Measurements from ENCODE around the gene C8A. TPM values are rescaled to one million over a fixed set of nuclear protein-coding genes. Genes with fewer than 3 reads are reported as not detected.

The C8A gene
- total RNA-seq, 1 experiment from 2014 or later: not detected

DNA sequence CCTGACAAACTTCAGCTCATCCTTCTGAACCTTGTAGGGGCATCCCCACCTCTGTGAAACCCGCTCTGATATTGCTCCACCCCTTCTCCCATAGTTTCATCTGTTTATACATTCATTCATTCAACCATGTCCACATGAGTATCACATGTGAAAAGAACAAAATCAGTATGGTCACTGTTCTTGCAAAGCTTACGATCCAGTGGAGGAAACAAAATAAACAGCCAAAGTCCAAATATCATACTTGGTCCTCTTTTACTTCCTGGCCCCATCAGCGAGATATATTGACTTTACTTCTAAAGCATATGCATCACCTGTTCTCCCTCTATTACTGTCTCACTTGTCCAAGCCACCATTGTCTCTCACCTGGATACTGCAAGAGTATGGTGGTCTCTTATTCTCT, 35.6 kb downstream of the C8A start:
- DNase-seq (ENCODE audit: low read depth): no peak

DNA sequence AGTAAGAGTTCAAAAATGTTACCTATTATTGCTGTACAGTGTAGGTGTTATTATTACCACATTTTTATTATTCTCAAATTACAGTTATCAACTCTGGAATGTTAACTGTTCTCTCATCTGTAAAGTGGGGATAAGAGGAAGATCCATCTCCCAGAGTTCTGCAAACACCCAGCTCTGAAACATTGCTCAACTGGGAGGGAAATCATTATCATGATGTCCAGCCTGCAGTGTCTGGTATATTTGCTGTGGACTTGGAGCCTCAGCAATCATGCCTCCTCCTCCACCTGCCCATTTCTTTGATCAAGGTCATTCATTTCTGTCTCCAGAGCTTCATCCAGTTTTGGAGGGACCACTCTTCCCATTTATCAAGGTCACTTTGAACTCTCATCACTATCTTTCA, 39.4 kb downstream of the C8A start:
- no peak for DNase-seq (ENCODE audit: low read depth)

DNA sequence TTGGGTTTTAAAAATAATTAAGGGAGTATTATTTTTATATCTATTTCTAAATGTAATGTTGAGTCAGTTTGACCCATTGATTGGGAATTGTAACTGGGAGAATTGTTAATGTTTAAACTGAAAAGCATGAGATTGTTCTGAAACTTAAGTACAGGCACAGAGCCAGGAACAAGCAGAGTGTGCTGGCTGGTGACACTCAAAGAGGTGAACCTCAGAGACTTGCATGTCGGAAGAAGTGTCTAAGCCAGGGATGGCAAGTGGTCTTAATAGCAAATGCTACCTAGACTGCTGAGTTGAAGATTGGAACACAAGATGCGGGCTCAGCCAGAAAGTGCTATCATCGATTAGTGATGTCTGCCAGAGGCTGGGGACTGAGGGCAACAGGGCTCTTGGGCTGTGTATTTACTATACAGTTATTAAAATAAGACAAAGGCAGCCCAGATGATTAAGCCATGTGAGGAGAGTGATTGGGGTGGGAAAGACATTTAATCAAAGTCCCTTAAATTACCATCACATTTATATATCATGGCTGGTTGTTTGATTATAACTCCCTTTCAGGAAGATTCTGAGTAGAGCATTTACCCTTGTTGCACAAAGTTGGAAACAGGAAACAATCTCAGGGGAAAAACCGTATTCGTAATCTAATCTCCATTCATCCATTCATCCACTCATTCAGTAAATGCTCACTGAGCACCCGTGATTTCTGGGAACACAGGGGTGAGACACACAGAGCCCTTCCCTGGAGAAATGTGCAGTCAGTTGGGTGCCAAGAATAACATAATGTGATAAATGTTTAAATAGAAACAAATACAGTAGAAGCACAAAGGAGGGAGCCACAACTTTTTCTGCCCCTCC, 42.8 kb downstream of the C8A start:
- DNase-seq (ENCODE audit: low read depth): no peak

DNA sequence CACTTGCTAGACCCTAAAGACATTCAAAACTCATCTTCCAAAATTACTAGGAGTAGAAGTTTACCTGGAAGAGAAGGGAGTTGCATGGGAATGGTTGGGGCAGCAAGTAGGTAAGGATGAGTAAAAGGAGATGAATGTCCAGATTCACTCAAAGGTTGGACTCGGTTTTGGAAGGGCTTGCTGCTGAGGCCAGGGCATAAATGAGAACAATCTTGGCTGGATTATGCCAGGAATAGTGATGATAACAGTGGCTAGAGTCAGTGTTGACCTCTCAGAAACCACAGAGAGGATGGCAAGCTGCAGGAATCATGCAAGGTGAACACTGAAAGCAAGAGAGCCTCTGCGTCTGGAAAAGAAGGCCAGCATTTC, 43.4 kb downstream of the C8A start:
- peak; percentile 23 for DNase-seq (ENCODE audit: low read depth)

DNA sequence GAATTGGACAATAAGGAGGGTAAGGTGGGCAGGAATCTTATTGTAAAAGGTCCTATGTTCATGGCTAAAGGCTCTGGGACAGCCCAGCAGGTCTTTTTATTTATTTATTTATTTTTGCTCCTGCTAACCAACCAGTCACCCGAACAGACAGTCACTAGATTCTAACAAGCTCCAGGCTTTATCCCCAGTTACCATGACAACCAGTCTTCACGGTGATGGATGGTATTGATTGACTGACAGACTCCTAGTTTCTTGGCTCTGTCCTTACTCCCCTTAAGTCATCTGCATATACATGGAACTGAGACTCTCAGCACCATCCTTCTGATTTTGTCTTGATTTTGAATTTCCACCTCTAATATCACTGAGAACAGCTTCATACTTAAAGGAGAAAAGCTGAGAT, 44.3 kb downstream of the C8A start:
- DNase-seq (ENCODE audit: low read depth): no peak

DNA sequence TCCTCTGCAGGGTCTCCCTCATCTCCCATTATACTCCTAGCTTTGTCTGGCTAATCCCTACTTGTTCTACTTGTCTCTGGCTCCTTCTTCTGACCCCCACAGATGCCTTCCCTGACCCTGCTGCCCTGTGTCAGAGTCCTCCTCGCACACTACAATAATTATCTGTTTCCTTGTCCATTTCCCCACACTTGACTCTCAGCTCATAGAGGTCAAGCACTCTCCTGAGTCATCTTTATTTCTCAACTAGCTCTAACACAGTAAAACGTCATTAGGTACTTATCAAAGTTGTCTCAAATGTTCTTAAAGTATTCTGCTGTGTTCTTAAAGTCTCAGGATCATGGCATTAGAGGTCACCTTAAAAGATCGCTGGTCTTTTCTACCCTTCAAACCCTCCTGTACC, 47.1 kb downstream of the C8A start:
- peak; percentile 29 for DNase-seq (ENCODE audit: low read depth)

DNA sequence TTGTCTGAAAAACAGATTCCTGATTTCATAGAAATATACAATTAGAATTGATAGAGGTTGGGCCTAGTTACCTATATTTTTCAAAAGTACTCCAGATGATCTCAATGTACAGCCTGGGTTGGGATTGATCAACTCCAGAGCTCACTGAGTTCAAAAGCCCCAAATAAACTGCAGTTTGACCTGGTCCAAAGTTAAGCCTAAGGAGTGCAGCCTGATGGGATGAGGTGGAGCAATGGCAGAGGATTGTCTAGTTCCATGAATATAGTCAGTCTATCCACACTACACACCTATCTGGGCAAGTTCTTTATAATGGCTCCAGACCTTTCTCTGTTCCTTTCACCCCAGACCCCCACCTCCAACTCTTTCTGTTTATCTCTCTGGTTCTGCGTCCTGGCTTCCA, 49.2 kb downstream of the C8A start:
- DNase-seq (ENCODE audit: low read depth): no peak

DNA sequence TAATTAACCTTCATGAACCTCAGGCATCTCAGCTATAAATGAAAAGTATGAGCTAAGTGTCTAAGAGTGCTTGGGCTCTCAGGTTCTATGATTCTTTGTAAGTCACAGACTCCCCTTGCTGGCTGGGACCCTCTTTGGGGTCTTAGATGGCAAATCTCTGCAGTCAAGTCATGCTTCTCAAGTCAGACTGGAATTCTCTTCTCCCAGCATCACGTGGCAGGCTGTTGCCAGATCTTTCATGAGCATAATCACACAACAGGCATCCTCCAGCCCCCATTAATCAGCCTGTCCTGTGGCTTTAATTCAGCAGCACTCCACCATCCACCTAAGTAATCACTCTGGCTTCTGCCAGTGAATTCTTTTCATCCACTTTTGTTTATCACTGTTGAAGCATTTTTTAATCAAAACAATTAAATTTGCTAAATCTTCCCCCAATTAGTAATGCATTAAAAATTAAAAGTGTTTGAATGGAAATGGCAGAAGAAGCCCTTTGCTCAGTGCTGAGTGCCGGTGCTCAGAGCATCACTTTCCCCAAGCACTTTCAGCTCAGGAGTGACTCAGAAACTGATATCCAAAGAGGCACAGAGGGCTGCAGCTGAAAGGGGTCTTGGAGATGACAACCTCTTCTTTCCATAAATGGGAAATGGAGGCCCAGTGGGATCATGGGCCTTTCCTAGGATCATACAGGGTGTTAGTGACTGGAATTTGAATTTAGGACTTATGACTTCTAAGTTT, 50.2 kb downstream of the C8A start:
- peak; percentile 65 for DNase-seq (ENCODE audit: low read depth)

DNA sequence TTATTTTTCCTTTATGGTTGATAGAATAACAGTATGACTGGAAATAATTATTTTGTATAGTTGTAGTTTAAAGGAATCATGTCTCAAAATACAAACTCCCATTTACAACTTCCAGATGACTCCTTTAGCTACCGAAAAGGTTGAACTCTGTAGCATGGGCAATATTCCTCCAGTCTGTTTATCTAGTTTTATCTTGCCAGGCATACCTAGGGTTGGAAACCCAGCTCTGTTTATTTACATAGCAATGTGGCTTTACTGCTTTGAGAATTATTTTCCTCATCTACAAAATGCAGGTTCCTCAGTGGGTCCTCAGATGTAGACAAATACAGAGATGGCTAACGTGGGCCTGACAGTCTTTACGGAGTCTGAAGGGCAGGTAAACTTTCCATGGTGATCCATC, 51.1 kb downstream of the C8A start:
- DNase-seq (ENCODE audit: low read depth): no peak

DNA sequence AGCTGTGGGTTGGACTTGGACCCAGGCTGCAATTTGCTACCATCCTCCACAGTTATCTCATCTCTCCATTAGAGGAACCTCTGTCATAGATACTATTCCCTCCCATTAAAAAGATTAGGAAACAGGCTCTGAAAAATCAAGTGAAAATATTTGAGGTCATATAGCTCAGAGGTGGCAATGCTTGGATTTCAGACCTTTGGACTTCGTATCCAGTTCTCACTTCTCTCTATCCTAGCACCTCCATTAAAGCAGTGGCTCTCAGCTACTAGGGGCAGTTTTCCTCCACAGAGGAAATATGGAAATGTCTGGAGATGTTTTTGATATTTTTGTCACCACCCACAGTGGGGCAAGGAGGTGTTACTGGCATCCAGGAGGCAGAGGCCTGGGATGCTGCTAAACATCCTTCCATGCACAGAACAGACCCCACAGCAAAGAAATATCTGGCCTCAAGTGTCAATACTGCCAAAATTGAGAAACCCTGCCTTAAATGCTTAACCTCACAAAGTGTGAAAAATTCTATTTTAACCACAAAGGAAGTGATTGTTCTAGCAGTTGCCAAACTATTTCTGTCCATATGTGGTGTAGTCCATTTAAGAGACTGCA, 54.1 kb downstream of the C8A start:
- DNase-seq (ENCODE audit: low read depth): no peak

DNA sequence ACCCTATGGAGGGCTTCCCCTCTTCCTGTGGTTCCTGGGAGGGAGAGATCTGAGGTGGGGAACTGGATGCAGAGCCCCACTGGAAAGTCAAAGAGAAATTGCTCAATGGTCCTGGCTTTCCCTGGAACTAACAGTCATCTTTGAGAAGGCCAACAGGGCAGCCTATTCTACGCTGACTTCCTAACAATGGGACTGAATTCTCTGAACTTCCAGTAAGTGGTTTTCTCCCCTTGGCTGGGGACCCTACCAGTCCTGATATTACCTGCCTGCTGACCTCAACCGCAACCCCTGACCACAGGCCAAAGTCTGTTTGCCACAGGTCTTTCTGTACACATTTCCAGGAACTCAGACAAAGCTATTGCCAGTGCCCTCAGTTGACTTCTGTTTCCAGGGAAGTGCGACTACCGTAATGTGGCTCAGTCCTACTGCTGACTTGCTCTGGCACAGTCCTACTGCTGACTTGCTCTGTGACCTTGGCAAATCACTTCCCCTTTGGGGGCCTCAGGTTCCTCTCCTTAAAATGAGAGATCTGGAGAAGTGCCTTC, 55.9 kb downstream of the C8A start:
- peak; percentile 38 for DNase-seq (ENCODE audit: low read depth)

DNA sequence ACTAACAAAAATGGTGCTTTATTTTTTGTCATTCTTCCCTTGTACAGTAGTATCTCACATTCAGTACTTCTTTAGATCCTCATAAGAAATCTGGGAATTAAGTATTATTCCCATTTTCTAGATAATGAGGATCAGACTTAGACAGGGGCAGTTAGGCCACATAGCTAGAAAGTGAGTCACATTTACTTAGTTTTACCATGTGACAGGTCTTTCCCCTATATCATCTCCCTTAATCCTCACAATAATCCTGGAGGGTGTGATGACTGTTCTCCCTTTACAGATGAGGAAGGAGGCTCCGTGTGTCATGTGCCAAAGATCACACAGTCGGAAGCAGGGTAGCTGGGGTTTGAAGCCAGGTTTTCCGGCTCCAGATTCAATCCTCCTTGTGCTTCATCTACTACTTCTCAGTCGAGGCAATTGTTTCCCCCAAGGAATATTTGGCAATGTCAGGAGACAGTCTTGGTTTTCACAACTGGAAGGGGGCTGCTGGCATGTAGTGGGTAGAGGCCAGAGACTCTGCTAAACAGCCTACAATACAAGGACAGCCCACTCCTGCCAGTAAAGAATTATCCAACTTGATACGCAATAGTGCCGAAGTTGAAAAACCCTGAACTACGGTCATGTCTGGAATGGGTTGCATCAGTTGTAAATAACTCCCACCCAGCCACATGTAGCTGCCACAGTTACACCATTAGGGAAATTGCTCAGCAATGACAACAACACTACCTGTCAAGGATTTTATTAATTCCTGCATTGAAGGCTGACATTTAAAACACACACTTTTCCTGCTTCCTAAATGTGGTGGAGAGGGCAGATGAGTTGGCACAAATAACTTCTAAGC, 56.7 kb downstream of the C8A start:
- peak; percentile 75 for DNase-seq (ENCODE audit: low read depth)

DNA sequence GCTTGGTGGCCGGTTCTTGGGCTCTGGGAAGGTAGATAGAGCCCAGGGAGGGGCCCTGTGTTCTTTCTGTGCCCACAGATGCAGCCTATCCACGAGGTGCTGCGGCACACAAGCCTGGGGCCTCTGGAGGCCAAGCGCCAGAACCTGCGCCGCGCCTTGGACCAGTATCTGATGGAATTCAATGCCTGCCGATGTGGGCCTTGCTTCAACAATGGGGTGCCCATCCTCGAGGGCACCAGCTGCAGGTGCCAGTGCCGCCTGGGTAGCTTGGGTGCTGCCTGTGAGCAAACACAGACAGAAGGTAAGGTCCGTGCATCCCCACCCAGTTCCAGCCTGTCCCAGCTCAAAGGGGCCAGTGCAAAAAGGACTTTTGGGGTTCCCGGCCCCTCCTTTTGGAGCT, 57.7 kb downstream of the C8A start:
- no peak for DNase-seq (ENCODE audit: low read depth)

DNA sequence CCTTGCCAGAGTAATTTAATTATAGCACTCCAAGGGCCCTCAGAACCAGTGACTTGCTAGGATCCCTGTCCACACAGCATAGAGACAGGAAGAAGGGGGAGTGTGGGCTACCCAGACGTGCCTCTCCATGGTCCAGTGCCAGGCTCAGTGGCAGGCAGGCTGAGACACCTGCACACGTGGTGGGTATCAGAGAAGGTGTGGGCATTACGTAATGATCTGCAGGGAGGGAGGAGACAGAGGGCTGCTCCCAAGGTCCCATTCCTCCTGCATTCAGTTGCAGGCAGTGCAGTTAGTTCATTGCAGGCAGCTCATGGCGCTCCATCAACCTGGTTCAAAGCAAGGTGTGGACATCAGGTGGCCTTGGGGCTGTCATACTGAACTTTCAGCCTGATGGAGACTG, 61.4 kb downstream of the C8A start:
- DNase-seq (ENCODE audit: low read depth): no peak

DNA sequence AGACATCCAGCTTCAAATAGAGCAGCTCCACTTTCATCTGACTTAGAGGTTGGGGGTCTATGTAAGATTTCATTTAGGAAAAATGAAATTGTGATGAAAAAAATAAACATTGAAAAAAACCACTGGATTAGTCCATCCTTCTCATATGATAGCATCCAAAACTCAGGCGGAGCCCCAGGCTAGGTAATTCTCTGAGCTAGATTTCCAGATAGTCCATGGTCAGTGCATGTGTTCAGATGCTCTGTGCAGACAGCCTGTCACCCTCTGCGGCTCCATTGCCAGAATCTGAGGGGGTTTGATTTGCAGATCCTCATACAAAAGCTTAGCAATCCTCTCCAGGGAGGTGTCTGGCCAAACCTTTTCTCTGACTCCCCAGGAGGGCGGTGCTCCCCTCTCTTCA, 62.0 kb downstream of the C8A start:
- DNase-seq (ENCODE audit: low read depth): no peak

DNA sequence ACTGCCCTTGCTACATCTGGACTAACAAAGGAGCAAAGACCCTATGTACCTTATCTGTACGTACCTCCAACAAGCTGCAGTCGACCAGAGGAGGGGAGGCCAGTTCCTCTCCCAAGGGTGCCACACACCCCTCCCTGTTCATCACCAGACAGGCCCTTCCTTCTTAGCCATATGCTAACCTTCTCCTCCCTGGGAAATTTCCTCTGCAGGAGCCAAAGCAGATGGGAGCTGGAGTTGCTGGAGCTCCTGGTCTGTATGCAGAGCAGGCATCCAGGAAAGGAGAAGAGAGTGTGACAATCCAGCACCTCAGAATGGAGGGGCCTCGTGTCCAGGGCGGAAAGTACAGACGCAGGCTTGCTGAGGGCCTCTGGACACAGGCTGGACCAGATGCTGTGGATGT, 62.8 kb downstream of the C8A start:
- DNase-seq (ENCODE audit: low read depth): no peak

DNA sequence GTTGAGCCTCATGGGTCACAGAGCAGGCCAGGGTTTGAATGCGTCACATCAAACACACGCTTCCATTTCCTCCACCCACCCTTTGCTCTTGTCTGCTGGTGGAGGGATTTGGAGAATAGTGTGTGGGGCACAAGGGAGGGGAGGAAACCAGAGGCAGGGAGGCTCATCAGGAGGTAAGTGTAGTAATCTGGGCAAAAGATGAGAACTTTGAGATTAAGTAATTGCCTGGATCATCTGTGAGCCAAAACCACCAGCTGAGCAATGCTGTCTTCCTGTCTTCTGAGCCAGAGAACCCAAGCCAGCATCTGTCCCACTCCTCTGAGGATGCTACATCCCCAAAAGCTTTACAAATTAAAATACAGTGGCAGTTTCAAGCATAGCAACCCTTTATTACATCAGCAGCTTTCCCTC, 66.0 kb downstream of the C8A start:
- DNase-seq (ENCODE audit: low read depth): no peak

DNA sequence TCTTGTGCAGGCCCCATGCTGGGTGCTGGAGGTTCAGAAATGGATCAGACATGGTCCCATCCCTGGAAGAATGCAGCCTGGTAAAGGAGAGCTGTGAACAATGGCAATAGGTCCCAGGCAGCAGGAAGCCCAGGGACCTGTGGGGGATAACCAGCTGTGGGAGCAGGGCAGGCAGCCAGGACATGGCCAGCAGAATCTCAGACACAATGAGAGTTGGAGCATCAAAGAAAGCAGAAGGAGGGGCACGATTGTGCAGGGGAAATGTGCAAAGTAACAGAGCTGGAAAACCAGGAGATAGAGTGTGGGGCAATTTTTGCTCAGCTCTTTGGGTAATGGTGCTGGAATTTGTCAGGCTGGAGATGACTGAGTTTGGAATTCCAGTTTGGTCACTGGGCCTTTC, 66.9 kb downstream of the C8A start:
- no peak for DNase-seq (ENCODE audit: low read depth)

DNA sequence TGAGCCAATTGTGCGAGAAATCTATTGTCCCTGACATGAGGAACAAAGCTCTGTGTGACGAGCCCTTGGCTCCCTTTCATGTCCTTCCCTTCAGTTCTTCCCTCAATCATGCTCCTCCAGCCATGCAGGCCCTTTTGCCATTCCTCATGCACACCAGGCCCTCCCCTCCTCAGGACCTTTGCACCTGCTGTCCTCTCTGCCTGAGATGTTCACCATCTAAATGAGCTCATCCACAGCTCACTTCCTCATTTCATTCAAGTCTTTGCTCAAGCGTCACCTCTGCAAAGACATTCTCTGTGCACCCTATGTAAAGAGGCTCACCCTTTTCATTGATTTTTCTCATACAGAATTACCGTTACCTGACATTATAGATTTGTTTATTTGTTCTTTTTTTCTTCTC, 67.5 kb downstream of the C8A start:
- DNase-seq (ENCODE audit: low read depth): no peak

DNA sequence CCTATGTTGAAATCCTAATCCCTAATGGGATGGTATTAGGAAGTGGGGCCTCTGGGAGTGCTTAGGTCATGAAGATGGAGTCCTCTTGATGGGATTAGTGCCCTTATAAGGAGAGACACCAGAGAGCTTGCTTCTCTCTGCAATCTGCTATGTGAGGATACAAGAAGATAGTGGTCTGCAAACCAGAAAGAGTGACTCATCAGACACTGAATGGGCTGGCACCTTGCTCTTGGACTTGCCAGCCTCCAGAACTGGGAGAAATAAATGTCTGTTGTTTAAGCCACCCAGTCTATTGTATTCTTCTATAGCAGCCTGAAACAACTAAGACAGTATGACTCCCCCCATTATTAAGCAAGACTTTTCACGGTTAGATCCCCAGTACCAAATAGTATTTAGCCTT, 67.9 kb downstream of the C8A start:
- no peak for DNase-seq (ENCODE audit: low read depth)

DNA sequence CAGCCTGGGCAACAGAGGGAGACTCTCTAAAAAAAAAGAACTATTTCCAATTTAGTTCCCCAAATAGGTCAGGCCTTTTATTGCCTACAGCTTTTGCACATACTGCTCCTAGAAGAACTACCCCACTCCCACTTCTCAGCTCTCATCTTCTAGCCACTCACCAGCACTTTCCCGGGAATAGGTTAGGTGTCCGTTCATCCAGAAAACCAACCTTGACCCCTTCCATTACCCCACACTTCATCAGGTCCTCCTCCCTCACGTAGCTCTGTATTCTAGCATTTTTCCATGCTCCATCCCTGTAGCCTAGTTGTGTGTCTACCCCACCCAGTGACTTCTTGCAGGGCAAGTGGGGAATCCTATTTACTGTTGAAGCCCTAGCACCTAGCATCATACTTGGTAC, 68.6 kb downstream of the C8A start:
- DNase-seq (ENCODE audit: low read depth): no peak

DNA sequence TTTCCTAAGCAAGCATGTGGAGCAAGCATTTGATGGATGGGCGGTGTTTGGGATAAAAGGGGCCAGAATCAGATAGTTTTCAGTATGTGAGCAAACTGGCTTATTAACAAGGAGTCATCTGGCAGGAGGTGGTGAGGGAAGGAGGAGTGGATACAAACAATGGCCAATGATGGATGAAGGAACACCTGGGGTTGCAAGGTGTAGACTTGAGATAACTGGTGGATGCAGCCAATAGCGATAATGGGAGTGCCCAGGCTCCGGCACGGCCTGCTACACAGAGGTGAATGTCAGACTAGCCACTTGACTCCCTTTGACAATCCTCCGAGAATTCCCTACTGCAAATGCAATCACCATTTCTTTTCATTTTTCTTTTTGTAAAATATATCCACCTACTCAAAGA, 69.5 kb downstream of the C8A start:
- DNase-seq (ENCODE audit: low read depth): no peak

Measured in M059J (cell line).